HAP-1 (cell line): Measurements from ENCODE around the gene TTC7B.

Experiments used
- DNase-seq, 2 experiments: peaks; one replicate each; pipeline ENCODE4 v3.0.0-alpha.2; 2016 to 2020; ENCODE audit warnings: low spot score in 2 of 2
- H3K27me3 ChIP-seq: fragments of 250-450 bp; sonication (Bioruptor Pico); 2 replicates; pipeline ENCODE4 v1.5.1; 2020; ENCODE audit warnings: low read depth, mild to moderate bottlenecking, moderate library complexity
- H3K36me3 ChIP-seq: fragments of 250-450 bp; sonication (Bioruptor Pico); replicated peaks from 2 replicates; pipeline ENCODE4 v1.5.1; 2020; ENCODE audit warnings: mild to moderate bottlenecking
- H3K4me1 ChIP-seq: fragments of 250-450 bp; sonication (Bioruptor Pico); 2 replicates; pipeline ENCODE4 v1.5.1; 2020; ENCODE audit warnings: mild to moderate bottlenecking
- H3K4me3 ChIP-seq: fragments of 250-450 bp; sonication (Bioruptor Pico); 2 replicates; pipeline ENCODE4 v1.5.1; 2020; ENCODE audit warnings: mild to moderate bottlenecking, moderate library complexity
- H3K9me3 ChIP-seq: fragments of 250-450 bp; sonication (Bioruptor Pico); 2 replicates; pipeline ENCODE4 v1.5.1; 2020; ENCODE audit warnings: mild to moderate bottlenecking, moderate library complexity
- in situ Hi-C: fragments of 300-500 bp; cut with MboI; formaldehyde crosslinking; loops from 3 replicates; pipeline ENCODE4 v1.14.3; 2020; ENCODE audit warnings: low sequenced_read_pairs, inconsistent platforms, mixed read lengths

TTC7B gene

GRCh38 chr14:90581745-90582144 is 234.5 kb downstream of the TTC7B start:
- Histone ChIP-seq H3K4me3 (no peak overlapping the region), H3K9me3 (no peaks in the 10 kb centered on the region), H3K36me3 (no peaks in the 10 kb centered on the region), H3K27me3 (no peaks in the 10 kb centered on the region), H3K4me1 (no peaks in the 10 kb centered on the region)
- no peak for DNase-seq
- in situ Hi-C loops = no loop called here

- Histone ChIP-seq H3K4me3 (no peak overlapping the region), H3K4me1 (no peaks in the 10 kb centered on the region), H3K9me3 (no peaks in the 10 kb centered on the region), H3K36me3 (no peaks in the 10 kb centered on the region), H3K27me3 (no peaks in the 10 kb centered on the region)
- DNase-seq = no peak
- in situ Hi-C loops = no loop called here
Measured at GRCh38 chr14:90580377-90581335, 235.6 kb downstream of the TTC7B start.

GRCh38 chr14:90579816-90580215 is 236.4 kb downstream of the TTC7B start:
- H3K4me3 ChIP-seq = no peak overlapping the region
- H3K9me3 ChIP-seq = no peaks in the 10 kb centered on the region
- no peaks in the 10 kb centered on the region for H3K27me3 ChIP-seq
- in situ Hi-C loops = no loop called here
- no peaks in the 10 kb centered on the region for H3K36me3 ChIP-seq
- H3K4me1 ChIP-seq = no peaks in the 10 kb centered on the region
- no peak for DNase-seq

GRCh38 chr14:90579088-90579487 is 237.1 kb downstream of the TTC7B start:
- no peaks in the 10 kb centered on the region for H3K4me1 ChIP-seq
- H3K36me3 ChIP-seq = no peaks in the 10 kb centered on the region
- DNase-seq = no peak
- no peak overlapping the region for H3K4me3 ChIP-seq
- no peaks in the 10 kb centered on the region for H3K27me3 ChIP-seq
- in situ Hi-C loops = no loop called here
- H3K9me3 ChIP-seq = no peaks in the 10 kb centered on the region

GRCh38 chr14:90578283-90578985 is 237.8 kb downstream of the TTC7B start:
- H3K9me3 ChIP-seq = no peaks in the 10 kb centered on the region
- in situ Hi-C loops = no loop called here
- no peaks in the 10 kb centered on the region for H3K27me3 ChIP-seq
- H3K36me3 ChIP-seq = no peaks in the 10 kb centered on the region
- no peak overlapping the region for H3K4me3 ChIP-seq
- DNase-seq = no peak
- H3K4me1 ChIP-seq = no peaks in the 10 kb centered on the region

- H3K27me3 ChIP-seq = no peaks in the 10 kb centered on the region
- H3K36me3 ChIP-seq = no peaks in the 10 kb centered on the region
- in situ Hi-C loops = no loop called here
- no peaks in the 10 kb centered on the region for H3K9me3 ChIP-seq
- no peak overlapping the region for H3K4me3 ChIP-seq
- DNase-seq = no peak
- H3K4me1 ChIP-seq = no peaks in the 10 kb centered on the region
Measured at GRCh38 chr14:90577661-90578282, 238.5 kb downstream of the TTC7B start.

- Histone ChIP-seq H3K9me3 (no peaks in the 10 kb centered on the region), H3K27me3 (no peaks in the 10 kb centered on the region), H3K4me3 (no peak overlapping the region), H3K4me1 (no peaks in the 10 kb centered on the region), H3K36me3 (no peaks in the 10 kb centered on the region)
- no peak for DNase-seq
- in situ Hi-C loops = no loop called here
Measured at GRCh38 chr14:90576981-90577660, 239.1 kb downstream of the TTC7B start.

GRCh38 chr14:90576581-90576980 is 239.6 kb downstream of the TTC7B start:
- Histone ChIP-seq H3K4me3 (no peak overlapping the region), H3K36me3 (no peaks in the 10 kb centered on the region), H3K9me3 (no peaks in the 10 kb centered on the region), H3K4me1 (no peaks in the 10 kb centered on the region), H3K27me3 (no peaks in the 10 kb centered on the region)
- in situ Hi-C loops = no loop called here
- DNase-seq = no peak

GRCh38 chr14:90575781-90576180 is 240.4 kb downstream of the TTC7B start:
- in situ Hi-C loops = no loop called here
- no peaks in the 10 kb centered on the region for H3K36me3 ChIP-seq
- no peaks in the 10 kb centered on the region for H3K9me3 ChIP-seq
- no peak overlapping the region for H3K4me3 ChIP-seq
- DNase-seq = no peak
- H3K4me1 ChIP-seq = no peaks in the 10 kb centered on the region
- H3K27me3 ChIP-seq = no peaks in the 10 kb centered on the region

- in situ Hi-C loops = no loop called here
- no peak overlapping the region for H3K4me3 ChIP-seq
- no peaks in the 10 kb centered on the region for H3K36me3 ChIP-seq
- H3K9me3 ChIP-seq = no peaks in the 10 kb centered on the region
- DNase-seq = no peak
- H3K4me1 ChIP-seq = no peaks in the 10 kb centered on the region
- H3K27me3 ChIP-seq = no peaks in the 10 kb centered on the region
Measured at GRCh38 chr14:90575336-90575735, 240.9 kb downstream of the TTC7B start.

GRCh38 chr14:90574188-90575131 is 241.8 kb downstream of the TTC7B start:
- no peaks in the 10 kb centered on the region for H3K27me3 ChIP-seq
- DNase-seq = no peak
- no peak overlapping the region for H3K4me3 ChIP-seq
- H3K9me3 ChIP-seq = no peaks in the 10 kb centered on the region
- in situ Hi-C loops = no loop called here
- H3K36me3 ChIP-seq = no peaks in the 10 kb centered on the region
- H3K4me1 ChIP-seq = no peaks in the 10 kb centered on the region

- H3K4me3 ChIP-seq = no peak overlapping the region
- no peak for DNase-seq
- in situ Hi-C loops = no loop called here
- H3K36me3 ChIP-seq = no peaks in the 10 kb centered on the region
- H3K27me3 ChIP-seq = no peaks in the 10 kb centered on the region
- no peaks in the 10 kb centered on the region for H3K4me1 ChIP-seq
- H3K9me3 ChIP-seq = no peaks in the 10 kb centered on the region
Measured at GRCh38 chr14:90573385-90574105, 242.7 kb downstream of the TTC7B start.
